Stomach (tissue), 9 donors: ENCODE data around the gene KLHL14. TPM values are rescaled to one million over a fixed set of nuclear protein-coding genes. Genes with fewer than 3 reads are reported as not detected.

Source experiments
- DNase-seq, 2 donors: peaks; one replicate each; pipeline versions ENCODE4 v3.0.0 to v3.0.0-alpha.2; 2013 to 2019
- H3K27ac ChIP-seq, 5 donors: fragments of 200-600 bp in 4 of 5; sonication (generic) in 4 of 5; one replicate each; pipeline ENCODE4 v1.5.1; 2013 to 2019; ENCODE audit warnings: mild to moderate bottlenecking in 1 of 5, moderate library complexity in 1 of 5
- H3K27me3 ChIP-seq, 3 donors: fragments of 200-600 bp; sonication (generic); one replicate each; pipeline ENCODE4 v1.5.1; 2017 to 2019; ENCODE audit warnings: mixed run types in 1 of 3
- H3K36me3 ChIP-seq, 4 donors: fragments of 200-600 bp; sonication (generic); 1 replicate in 3 of 4; 2 replicates in 1 of 4; pipeline ENCODE4 v1.5.1; 2016 to 2019
- H3K4me1 ChIP-seq, 4 donors: fragments of 200-600 bp; sonication (generic); one replicate each; pipeline ENCODE4 v1.5.1; 2016 to 2019
- H3K4me3 ChIP-seq, 4 donors: fragments of 200-600 bp; sonication (generic) in 3 of 4; one replicate each; pipeline ENCODE4 v1.5.1; 2016 to 2019; ENCODE audit warnings: mild to moderate bottlenecking in 1 of 4
- H3K9me3 ChIP-seq, 4 donors: fragments of 200-600 bp; sonication (generic); one replicate each; pipeline ENCODE4 v1.5.1; 2016 to 2019
- CTCF ChIP-seq, 7 experiments: fragments of 450-650 bp in 4 of 7; fragments of 200-600 bp in 3 of 7; sonication (generic) in 3 of 7; IDR thresholded peaks; one replicate each; pipeline ENCODE4 v1.5.1; 2016 to 2019; ENCODE audit warnings: antibody characterized with exemption in 7 of 7, control low read depth in 2 of 7, mild to moderate bottlenecking in 1 of 7
- EP300 ChIP-seq: sonication (generic); formaldehyde crosslinking; IDR thresholded peaks from one replicate; pipeline ENCODE4 v1.6.1; 2017; ENCODE audit warnings: antibody characterized with exemption
- POLR2A ChIP-seq, 4 donors: fragments of 450-650 bp; IDR thresholded peaks; one replicate each; pipeline ENCODE4 v1.6.1; 2016; ENCODE audit warnings: antibody characterized with exemption in 4 of 4, control low read depth in 2 of 4, mild to moderate bottlenecking in 1 of 4, moderate library complexity in 1 of 4
- POLR2AphosphoS5 ChIP-seq, 3 donors: sonication (generic); formaldehyde crosslinking; IDR thresholded peaks; one replicate each; pipeline ENCODE4 v1.6.1; 2016; ENCODE audit warnings: antibody characterized with exemption in 3 of 3
- WGBS, 5 donors: extraction: QIAGEN DNeasy Blood & Tissue Kit in 3 of 5; methylation state at CpG; one replicate each; pipeline versions ENCODE4 v1.1.5 to v1.1.7; 2013 to 2018; 5-methylcytosine and 5-hydroxymethylcytosine counted together
- intact Hi-C: fragments of 100-400 bp; cut with DNase I; formaldehyde crosslinking; loops from one replicate; pipeline ENCODE4 v1.15.1; 2023; ENCODE audit warnings: low total_unique reads
- polyA plus RNA-seq, 3 donors: library from polyadenylated mRNA; stranded (reverse); fragments of 200-250 nt; gene quantifications; one replicate each; pipeline ENCODE4 v1.2.3, GENCODE V29; 2013
- total RNA-seq, 5 donors: library from RNA; depleted of rRNA; stranded (reverse); fragments of >200 nt; gene quantifications; one replicate each; pipeline versions ENCODE4 v1.1.0 to v1.2.3, GENCODE V29; 2014 to 2016
- donor health status: healthy with polysubstance abuse.
- donor health status: Bipolar disorder and iron deficiency.
- donor health status: healthy.

Gene KLHL14
- total and polyA plus RNA-seq, 8 donors: 0.15 to 3.5 (median 0.41) TPM; not detected in 4

GRCh38 chr18:32761231-32761630 is 11.6 kb downstream of the KLHL14 start:
- WGBS, 5 donors: 92 to 97% (median 95%) methylated on average over 1 of the region's 1 CpG
- H3K27me3 ChIP-seq: no peaks in the 10 kb centered on the region
- intact Hi-C loops: no loop called here
- H3K36me3 ChIP-seq: no peaks in the 10 kb centered on the region
- no peak overlapping the region for H3K4me3 ChIP-seq
- DNase-seq: no peak
- TF ChIP-seq CTCF (IDR thresholded peaks at IDR 0.05) (no peak), POLR2A (IDR thresholded peaks at IDR 0.05) (no peak), EP300 (no peak), POLR2AphosphoS5 (IDR thresholded peaks at IDR 0.05) (no peak)
- no peaks in the 10 kb centered on the region for H3K4me1 ChIP-seq
- H3K9me3 ChIP-seq: no peaks in the 10 kb centered on the region
- H3K27ac ChIP-seq: no peak overlapping the region

- H3K36me3 ChIP-seq: no peaks in the 10 kb centered on the region
- 50 to 64% (median 54%) methylated on average over 6 of the region's 6 CpGs for WGBS, 5 donors
- peak in 1 of 2 donors; percentile 23 for DNase-seq
- TF ChIP-seq CTCF (IDR thresholded peaks at IDR 0.05): no peak
- TF ChIP-seq POLR2AphosphoS5 (IDR thresholded peaks at IDR 0.05): no peak
- no peak for TF ChIP-seq POLR2A (IDR thresholded peaks at IDR 0.05)
- no peak for TF ChIP-seq EP300
- no peak overlapping the region for H3K4me3 ChIP-seq
- H3K27ac ChIP-seq: no peak overlapping the region
- H3K27me3 ChIP-seq: no peaks in the 10 kb centered on the region
- intact Hi-C loops: no loop called here
- H3K4me1 ChIP-seq: no peaks in the 10 kb centered on the region
- H3K9me3 ChIP-seq: no peaks in the 10 kb centered on the region
Observed at GRCh38 chr18:32760391-32760790, 12.4 kb downstream of the KLHL14 start.

- H3K27ac ChIP-seq: no peak overlapping the region
- 73 to 85% (median 79%) methylated on average over 2 of the region's 2 CpGs for WGBS, 5 donors
Observed at GRCh38 chr18:32759611-32760167, 13.1 kb downstream of the KLHL14 start.

DNA sequence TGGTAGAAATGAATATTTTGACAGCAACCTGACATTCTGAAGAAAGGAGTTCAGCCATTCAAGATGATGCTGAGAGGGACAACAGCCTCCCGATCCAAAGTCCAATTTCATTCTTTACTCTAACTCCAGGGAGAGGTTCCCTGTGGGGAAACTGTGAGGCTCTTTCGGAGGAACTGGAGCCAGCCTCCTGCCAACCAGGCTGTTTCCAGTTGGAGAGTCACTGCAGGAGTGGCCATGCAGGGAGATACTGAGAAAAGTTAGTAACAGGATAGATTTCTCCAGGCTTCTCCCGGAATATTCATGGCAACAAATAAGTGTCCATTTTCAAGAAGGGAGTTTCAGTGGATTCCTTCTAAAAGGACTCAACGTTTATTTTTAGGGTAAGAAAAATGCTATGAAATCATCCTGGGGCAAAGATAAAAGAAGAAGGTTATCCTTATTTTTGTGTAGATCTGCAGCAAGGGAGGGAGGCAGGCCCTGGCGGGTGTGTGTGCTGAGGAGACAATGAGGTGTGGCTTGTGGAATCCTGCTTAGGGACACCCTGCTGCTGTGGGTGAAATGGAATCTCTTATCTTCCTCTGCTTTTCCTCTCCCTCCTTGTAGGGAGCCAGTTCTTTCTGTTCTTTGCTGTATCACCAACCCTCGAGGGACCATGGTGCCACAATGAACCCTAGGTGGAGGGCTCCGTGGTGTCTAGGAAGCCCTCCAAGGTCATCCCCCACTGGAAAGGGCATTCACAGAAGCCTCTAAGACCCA is 18.1 kb downstream of the KLHL14 start:
- no peak for DNase-seq
- Histone ChIP-seq H3K27me3 (peaks cover 0 to 5% (median 0%) of the 10 kb centered on the region in 3 donors), H3K4me3 (no peak overlapping the region), H3K9me3 (no peaks in the 10 kb centered on the region), H3K4me1 (no peaks in the 10 kb centered on the region), H3K36me3 (no peaks in the 10 kb centered on the region), H3K27ac (no peak overlapping the region)
- intact Hi-C loops: no loop called here
- WGBS, 5 donors: 31 to 44% (median 38%) methylated on average over 7 of the region's 7 CpGs
- TF ChIP-seq CTCF (IDR thresholded peaks at IDR 0.05) (no peak), EP300 (no peak), POLR2A (IDR thresholded peaks at IDR 0.05) (no peak), POLR2AphosphoS5 (IDR thresholded peaks at IDR 0.05) (no peak)

More at GRCh38 chr18:32759611-32760167, 13.1 kb downstream of the KLHL14 start:
- Histone ChIP-seq H3K27me3 (peaks cover 0 to 3% (median 0%) of the 10 kb centered on the region in 3 donors), H3K36me3 (no peaks in the 10 kb centered on the region), H3K9me3 (no peaks in the 10 kb centered on the region), H3K4me1 (no peaks in the 10 kb centered on the region), H3K4me3 (no peak overlapping the region)
- DNase-seq: no peak
- intact Hi-C loops: no loop called here
- TF ChIP-seq CTCF (IDR thresholded peaks at IDR 0.05): no peak
- no peak for TF ChIP-seq EP300
- no peak for TF ChIP-seq POLR2A (IDR thresholded peaks at IDR 0.05)
